Panc1 (cell line): Measurements from ENCODE around the gene CA5A. TPM values are rescaled to one million over a fixed set of nuclear protein-coding genes. Genes with fewer than 3 reads are reported as not detected.
"Not testable (repeated sequence)": the region's sequence is repeated elsewhere in the genome, so short reads cannot be mapped to it uniquely, and the experiment has no call there.

Source experiments
- ATAC-seq: fragments of 200-7000 bp; cut with Tn5 transposase; 2 replicates; pipeline ENCODE4 v1.9.1; 2020; ENCODE audit warnings: mild to moderate bottlenecking, moderate library complexity
- BruUV-seq: library from RNA; stranded (reverse); fragments of 400-500 nt; replicated peaks from 2 replicates; lab custom pipeline; 2021; lab: Mats Ljungman, UMichigan
- CTCF ChIA-PET: fragments of 300-600 bp; sonication (Branson Sonifier 250); formaldehyde crosslinking; loops from one replicate; lab custom pipeline; 2022; ENCODE audit warnings: antibody characterized with exemption; lab: Charles Lee
- POLR2A ChIA-PET: fragments of 300-600 bp; sonication (Branson Sonifier 250); formaldehyde crosslinking; loops from one replicate; lab custom pipeline; 2022; ENCODE audit warnings: antibody characterized with exemption; lab: Charles Lee
- DNase-seq: peaks from one replicate; pipeline ENCODE4 v3.0.0-alpha.2; 2010; ENCODE audit warnings: low read depth, low spot score
- H3K27ac ChIP-seq: 2 replicates; pipeline ENCODE4 v1.5.1; 2011; ENCODE audit warnings: mild to moderate bottlenecking, low read length, inconsistent platforms
- H3K27me3 ChIP-seq: fragments of 200-500 bp; sonication (Bioruptor generic); 2 replicates; pipeline ENCODE4 v1.6.0; 2014; ENCODE audit warnings: low read length, inconsistent platforms; ENCODE audit not compliant: control insufficient read depth, insufficient read depth
- H3K36me3 ChIP-seq: fragments of 200-500 bp; sonication (Bioruptor generic); 2 replicates; pipeline ENCODE4 v1.5.1; 2014; ENCODE audit warnings: inconsistent platforms, mild to moderate bottlenecking, low read length, moderate library complexity; ENCODE audit not compliant: control insufficient read depth, insufficient read depth
- H3K4me1 ChIP-seq: 2 replicates; pipeline ENCODE4 v1.5.1; 2011; ENCODE audit warnings: inconsistent platforms, mild to moderate bottlenecking, low read length, moderate library complexity; ENCODE audit not compliant: control insufficient read depth, insufficient read depth
- H3K4me3 ChIP-seq, 2 experiments: 2 replicates each; pipeline ENCODE4 v1.5.1; 2011 to 2012; ENCODE audit warnings: low read depth in 2 of 2, low read length in 2 of 2, mild to moderate bottlenecking in 2 of 2, inconsistent platforms in 1 of 2, moderate library complexity in 1 of 2
- H3K9me3 ChIP-seq: fragments of 200-500 bp; sonication (Bioruptor generic); 2 replicates; pipeline ENCODE4 v1.5.1; 2014; ENCODE audit warnings: low read depth, mild to moderate bottlenecking, inconsistent platforms, low read length, moderate library complexity; ENCODE audit not compliant: control insufficient read depth, insufficient read depth
- POLR2AphosphoS5 ChIP-seq: IDR thresholded peaks from 2 replicates; pipeline ENCODE4 v1.6.1; 2012; ENCODE audit warnings: mild to moderate bottlenecking, low read depth, low read length, moderate library complexity
- SIN3A ChIP-seq: IDR thresholded peaks from 2 replicates; pipeline ENCODE4 v1.6.1; 2012; ENCODE audit warnings: low read depth, mild to moderate bottlenecking, low read length, moderate library complexity, borderline replicate concordance; ENCODE audit not compliant: insufficient read depth
- TCF7L2 ChIP-seq: IDR thresholded peaks from 2 replicates; pipeline ENCODE4 v1.6.1; 2011; ENCODE audit warnings: mild to moderate bottlenecking, low read depth, low read length, inconsistent platforms
- in situ Hi-C: cut with HindIII; loops from 2 replicates; pipeline ENCODE4 v1.10.0; 2016; ENCODE audit warnings: low sequenced_read_pairs, low pct_unique_long_range_greater_than_20kb
- intact Hi-C: fragments of 100-400 bp; cut with micrococcal nuclease; formaldehyde crosslinking; loops from one replicate; pipeline ENCODE4 v1.10.0; 2022; ENCODE audit not compliant: unreplicated experiment
- total RNA-seq: library from RNA; stranded (reverse); gene quantifications from one replicate; pipeline ENCODE4 v1.2.1, GENCODE V29; 2021; ENCODE audit not compliant: unreplicated experiment
- TF ChIP-seq, protein P1 (sequence below), 2 experiments: IDR thresholded peaks; 2 replicates each; pipeline ENCODE4 v1.6.1; 2011 to 2012; ENCODE audit warnings: low read depth in 2 of 2, control low read depth in 1 of 2, low read length in 1 of 2, mild to moderate bottlenecking in 1 of 2, moderate library complexity in 1 of 2; ENCODE audit not compliant: insufficient read depth in 1 of 2
- TF ChIP-seq, protein P2 (sequence below): fragments of 450-650 bp; IDR thresholded peaks from 2 replicates; pipeline ENCODE4 v1.5.1; 2017; ENCODE audit warnings: mild to moderate bottlenecking

Gene CA5A
- total RNA-seq, 1 experiment from 2014 or later: not detected

GRCh38 chr16:87874639-87875427 lies 61.5 kb downstream of the CA5A start:
- H3K4me3 ChIP-seq: no peak overlapping the region
- H3K27me3 ChIP-seq: no peaks in the 10 kb centered on the region
- ATAC-seq: no peak
- no peaks in the 10 kb centered on the region for H3K36me3 ChIP-seq
- H3K4me1 ChIP-seq: peaks cover 9% of the 10 kb centered on the region
- no peak overlapping the region for H3K27ac ChIP-seq
- H3K9me3 ChIP-seq: no peaks in the 10 kb centered on the region
- BruUV-seq: no TSS peak
- in situ Hi-C loops (no loop called here), intact Hi-C loops (no loop called here)
- ChIA-PET POLR2A (no interaction called here), CTCF (interaction anchor here (0.7 kb wide), 1 partner anchor 90 kb away, joined by 6 read pairs; no protein-coding TSS in a partner anchor)
- no peak for TF ChIP-seq SIN3A
- TF ChIP-seq, protein P1, sequence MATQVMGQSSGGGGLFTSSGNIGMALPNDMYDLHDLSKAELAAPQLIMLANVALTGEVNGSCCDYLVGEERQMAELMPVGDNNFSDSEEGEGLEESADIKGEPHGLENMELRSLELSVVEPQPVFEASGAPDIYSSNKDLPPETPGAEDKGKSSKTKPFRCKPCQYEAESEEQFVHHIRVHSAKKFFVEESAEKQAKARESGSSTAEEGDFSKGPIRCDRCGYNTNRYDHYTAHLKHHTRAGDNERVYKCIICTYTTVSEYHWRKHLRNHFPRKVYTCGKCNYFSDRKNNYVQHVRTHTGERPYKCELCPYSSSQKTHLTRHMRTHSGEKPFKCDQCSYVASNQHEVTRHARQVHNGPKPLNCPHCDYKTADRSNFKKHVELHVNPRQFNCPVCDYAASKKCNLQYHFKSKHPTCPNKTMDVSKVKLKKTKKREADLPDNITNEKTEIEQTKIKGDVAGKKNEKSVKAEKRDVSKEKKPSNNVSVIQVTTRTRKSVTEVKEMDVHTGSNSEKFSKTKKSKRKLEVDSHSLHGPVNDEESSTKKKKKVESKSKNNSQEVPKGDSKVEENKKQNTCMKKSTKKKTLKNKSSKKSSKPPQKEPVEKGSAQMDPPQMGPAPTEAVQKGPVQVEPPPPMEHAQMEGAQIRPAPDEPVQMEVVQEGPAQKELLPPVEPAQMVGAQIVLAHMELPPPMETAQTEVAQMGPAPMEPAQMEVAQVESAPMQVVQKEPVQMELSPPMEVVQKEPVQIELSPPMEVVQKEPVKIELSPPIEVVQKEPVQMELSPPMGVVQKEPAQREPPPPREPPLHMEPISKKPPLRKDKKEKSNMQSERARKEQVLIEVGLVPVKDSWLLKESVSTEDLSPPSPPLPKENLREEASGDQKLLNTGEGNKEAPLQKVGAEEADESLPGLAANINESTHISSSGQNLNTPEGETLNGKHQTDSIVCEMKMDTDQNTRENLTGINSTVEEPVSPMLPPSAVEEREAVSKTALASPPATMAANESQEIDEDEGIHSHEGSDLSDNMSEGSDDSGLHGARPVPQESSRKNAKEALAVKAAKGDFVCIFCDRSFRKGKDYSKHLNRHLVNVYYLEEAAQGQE (IDR thresholded peaks at IDR 0.05; ENCODE audit: insufficient read depth in 1 of 2, low read depth in 2 of 2, low read length in 1 of 2): no peak
- TF ChIP-seq, protein P2, sequence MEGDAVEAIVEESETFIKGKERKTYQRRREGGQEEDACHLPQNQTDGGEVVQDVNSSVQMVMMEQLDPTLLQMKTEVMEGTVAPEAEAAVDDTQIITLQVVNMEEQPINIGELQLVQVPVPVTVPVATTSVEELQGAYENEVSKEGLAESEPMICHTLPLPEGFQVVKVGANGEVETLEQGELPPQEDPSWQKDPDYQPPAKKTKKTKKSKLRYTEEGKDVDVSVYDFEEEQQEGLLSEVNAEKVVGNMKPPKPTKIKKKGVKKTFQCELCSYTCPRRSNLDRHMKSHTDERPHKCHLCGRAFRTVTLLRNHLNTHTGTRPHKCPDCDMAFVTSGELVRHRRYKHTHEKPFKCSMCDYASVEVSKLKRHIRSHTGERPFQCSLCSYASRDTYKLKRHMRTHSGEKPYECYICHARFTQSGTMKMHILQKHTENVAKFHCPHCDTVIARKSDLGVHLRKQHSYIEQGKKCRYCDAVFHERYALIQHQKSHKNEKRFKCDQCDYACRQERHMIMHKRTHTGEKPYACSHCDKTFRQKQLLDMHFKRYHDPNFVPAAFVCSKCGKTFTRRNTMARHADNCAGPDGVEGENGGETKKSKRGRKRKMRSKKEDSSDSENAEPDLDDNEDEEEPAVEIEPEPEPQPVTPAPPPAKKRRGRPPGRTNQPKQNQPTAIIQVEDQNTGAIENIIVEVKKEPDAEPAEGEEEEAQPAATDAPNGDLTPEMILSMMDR: no peak
- TF ChIP-seq POLR2AphosphoS5: no peak
- no peak for TF ChIP-seq TCF7L2
- no peak for DNase-seq

DNA sequence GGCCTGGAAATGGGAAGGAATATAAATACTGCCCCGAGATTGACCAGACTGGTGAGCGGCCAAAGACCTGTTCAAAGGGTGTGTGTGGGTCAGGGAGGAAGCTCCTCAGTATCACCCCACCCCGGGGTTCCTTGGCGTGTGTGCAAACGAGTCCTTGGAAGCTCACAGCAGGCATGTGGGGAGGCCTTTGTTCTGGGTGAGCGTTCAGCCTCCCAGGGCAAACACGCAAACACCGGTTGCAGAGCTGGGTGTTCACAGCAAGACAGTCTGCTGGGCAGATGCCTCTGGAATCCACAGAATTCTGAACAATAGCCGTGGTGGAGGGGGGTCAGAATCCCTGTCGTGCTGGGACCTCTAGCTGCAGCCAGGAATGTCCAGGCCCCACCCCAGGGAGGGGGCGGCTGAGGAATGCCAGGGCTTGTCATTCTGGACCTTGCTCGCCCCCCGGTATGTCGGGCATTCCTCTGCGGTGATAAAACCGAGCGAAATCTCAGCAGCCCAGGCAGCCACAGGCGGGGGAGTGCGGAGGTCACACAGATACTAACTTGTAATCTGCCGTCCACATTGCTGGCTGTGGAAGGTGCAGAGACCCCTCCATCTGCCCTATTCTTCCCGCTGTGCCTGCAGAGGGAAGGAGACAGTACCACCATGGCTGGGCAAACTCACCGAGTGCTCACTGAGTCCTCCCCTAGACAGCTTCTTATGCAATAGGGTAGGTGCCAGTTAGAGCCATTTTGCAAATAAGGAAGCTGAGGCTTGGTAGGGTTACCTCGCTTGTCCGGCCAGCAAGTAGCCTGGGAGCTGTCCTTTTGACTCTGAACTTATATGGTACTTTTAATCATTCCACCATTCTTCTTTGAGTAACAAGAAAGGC lies 65.7 kb downstream of the CA5A start:
- H3K9me3 ChIP-seq, H3K27me3 ChIP-seq, H3K4me3 ChIP-seq, H3K36me3 ChIP-seq, H3K4me1 ChIP-seq, in situ Hi-C loops, POLR2A ChIA-PET, BruUV-seq, DNase-seq: not testable (repeated sequence)
- ATAC-seq: peak; percentile 49
- intact Hi-C loops: loop anchor here (1.0 kb wide), 1 partner anchor 92 kb away; no protein-coding TSS in a partner anchor
- TF ChIP-seq TCF7L2: peak; percentile 90
- CTCF ChIA-PET: interaction anchor here (0.6 to 2.8 kb wide), 5 partner anchors 21 to 98 kb away, joined by 3 to 49 read pairs (median 10); no protein-coding TSS in a partner anchor
- peak overlapping the region; percentile 96 for H3K27ac ChIP-seq

- in situ Hi-C loops, intact Hi-C loops, DNase-seq, H3K36me3 ChIP-seq, H3K9me3 ChIP-seq, H3K27me3 ChIP-seq, BruUV-seq: not testable (repeated sequence)
- peak overlapping the region; percentile 96 for H3K27ac ChIP-seq
- POLR2A ChIA-PET: interaction anchor here (0.6 to 1.0 kb wide), 2 partner anchors 64 to 91 kb away, joined by 3 to 4 read pairs; no protein-coding TSS in a partner anchor
- peaks cover 12% of the 10 kb centered on the region for H3K4me1 ChIP-seq
- ATAC-seq: peak; percentile 19
- 0 out of 4 replicates have a peak overlapping the region, but pooled peaks of 1 of the 2 experiments have one; percentile 9 for H3K4me3 ChIP-seq
- CTCF ChIA-PET: interaction anchor here (2.8 kb wide), 1 partner anchor 91 kb away, joined by 49 read pairs; no protein-coding TSS in a partner anchor
Observed at GRCh38 chr16:87869879-87870417, 66.4 kb downstream of the CA5A start.
